Measurements from ENCODE around the gene EEF1G.

DNA sequence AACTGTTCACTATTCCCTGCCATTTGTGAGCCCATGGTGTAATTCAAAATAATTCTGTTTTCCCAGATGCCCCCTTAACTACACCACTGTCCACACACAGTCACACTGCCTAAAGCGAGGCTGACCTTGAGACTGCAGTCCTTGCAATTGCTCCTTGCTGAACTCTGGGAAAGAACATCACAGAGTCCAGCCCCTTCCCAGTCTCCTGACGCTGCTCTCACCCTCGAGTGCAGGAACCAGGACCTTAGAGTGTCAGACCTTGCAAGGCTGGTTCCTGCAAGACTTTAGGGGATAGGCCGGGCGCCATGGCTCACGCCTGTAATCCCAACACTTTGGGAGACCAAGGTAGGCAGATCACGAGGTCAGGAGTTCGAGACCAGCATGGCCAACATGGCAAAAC, 60.7 kb downstream of the EEF1G start:
- TF ChIP-seq, protein P1, sequence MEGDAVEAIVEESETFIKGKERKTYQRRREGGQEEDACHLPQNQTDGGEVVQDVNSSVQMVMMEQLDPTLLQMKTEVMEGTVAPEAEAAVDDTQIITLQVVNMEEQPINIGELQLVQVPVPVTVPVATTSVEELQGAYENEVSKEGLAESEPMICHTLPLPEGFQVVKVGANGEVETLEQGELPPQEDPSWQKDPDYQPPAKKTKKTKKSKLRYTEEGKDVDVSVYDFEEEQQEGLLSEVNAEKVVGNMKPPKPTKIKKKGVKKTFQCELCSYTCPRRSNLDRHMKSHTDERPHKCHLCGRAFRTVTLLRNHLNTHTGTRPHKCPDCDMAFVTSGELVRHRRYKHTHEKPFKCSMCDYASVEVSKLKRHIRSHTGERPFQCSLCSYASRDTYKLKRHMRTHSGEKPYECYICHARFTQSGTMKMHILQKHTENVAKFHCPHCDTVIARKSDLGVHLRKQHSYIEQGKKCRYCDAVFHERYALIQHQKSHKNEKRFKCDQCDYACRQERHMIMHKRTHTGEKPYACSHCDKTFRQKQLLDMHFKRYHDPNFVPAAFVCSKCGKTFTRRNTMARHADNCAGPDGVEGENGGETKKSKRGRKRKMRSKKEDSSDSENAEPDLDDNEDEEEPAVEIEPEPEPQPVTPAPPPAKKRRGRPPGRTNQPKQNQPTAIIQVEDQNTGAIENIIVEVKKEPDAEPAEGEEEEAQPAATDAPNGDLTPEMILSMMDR (IDR thresholded peaks at IDR 0.05) = no peak
- no peak for TF ChIP-seq POLR2A (IDR thresholded peaks at IDR 0.05)
